ENCODE data around the gene ACKR4. TPM values are rescaled to one million over a fixed set of nuclear protein-coding genes. Genes with fewer than 3 reads are reported as not detected.

Gene ACKR4
- total RNA-seq, 1 experiment from 2014 or later = not detected

- no peaks in the 10 kb centered on the region for H3K27me3 Mint-ChIP-seq (ENCODE audit: insufficient read depth, unreplicated experiment)
- no peaks in the 10 kb centered on the region for H3K4me1 Mint-ChIP-seq (ENCODE audit: low read depth, unreplicated experiment)
These were observed 9.7 kb upstream of the ACKR4 start for GRCh38 chr3:132587401-132587800.

GRCh38 chr3:132592216-132592615 is 4.9 kb upstream of the ACKR4 start:
- Mint-ChIP-seq H3K36me3 (ENCODE audit: insufficient read depth, unreplicated experiment) (peaks cover 12% of the 10 kb centered on the region), H3K4me3 (ENCODE audit: unreplicated experiment) (no peak overlapping the region), H3K9me3 (ENCODE audit: unreplicated experiment) (no peaks in the 10 kb centered on the region), H3K4me1 (ENCODE audit: low read depth, unreplicated experiment) (no peaks in the 10 kb centered on the region), H3K27me3 (ENCODE audit: insufficient read depth, unreplicated experiment) (no peaks in the 10 kb centered on the region), H3K27ac (ENCODE audit: unreplicated experiment) (no peak overlapping the region)
- no peaks in the 10 kb centered on the region; the same call in none of the 2 replicates for H3K36me3 ChIP-seq (ENCODE audit: control insufficient read depth, insufficient read depth, low read length)
- ChIA-PET POLR2A (no interaction called here), CTCF (no interaction called here)
- BruUV-seq (replicated peaks) = no TSS peak
- no peak for DNase-seq
- H3K9me3 ChIP-seq = no peaks in the 10 kb centered on the region
- intact Hi-C loops (cut with micrococcal nuclease; ENCODE audit: unreplicated experiment) = no loop called here
- H3K4me1 ChIP-seq = no peaks in the 10 kb centered on the region
- TF ChIP-seq CTCF (IDR thresholded peaks at IDR 0.05; ENCODE audit: insufficient read depth in 1 of 2, low read depth in 1 of 2, low read length in 1 of 2, severe bottlenecking in 1 of 2, unreplicated experiment in 1 of 2) = no peak
- H3K27me3 ChIP-seq (replicated peaks; ENCODE audit: control insufficient read depth, insufficient read depth, low read length) = no peaks in the 10 kb centered on the region
- H3K4me3 ChIP-seq (ENCODE audit: low read depth, low read length) = no peak overlapping the region

More at GRCh38 chr3:132587401-132587800, 9.7 kb upstream of the ACKR4 start:
- Mint-ChIP-seq H3K27ac (ENCODE audit: unreplicated experiment) (no peak overlapping the region), H3K9me3 (ENCODE audit: unreplicated experiment) (no peaks in the 10 kb centered on the region), H3K4me3 (ENCODE audit: unreplicated experiment) (no peak overlapping the region), H3K36me3 (ENCODE audit: insufficient read depth, unreplicated experiment) (no peaks in the 10 kb centered on the region)
- no peak overlapping the region for H3K4me3 ChIP-seq (ENCODE audit: low read depth, low read length)
- intact Hi-C loops (cut with micrococcal nuclease; ENCODE audit: unreplicated experiment) = no loop called here
- H3K4me1 ChIP-seq = no peaks in the 10 kb centered on the region
- CTCF ChIA-PET = no interaction called here
- no peaks in the 10 kb centered on the region for H3K27me3 ChIP-seq (replicated peaks; ENCODE audit: control insufficient read depth, insufficient read depth, low read length)
- TF ChIP-seq CTCF (IDR thresholded peaks at IDR 0.05; ENCODE audit: insufficient read depth in 1 of 2, low read depth in 1 of 2, low read length in 1 of 2, severe bottlenecking in 1 of 2, unreplicated experiment in 1 of 2) = no peak
- no peaks in the 10 kb centered on the region for H3K9me3 ChIP-seq
- H3K36me3 ChIP-seq (ENCODE audit: control insufficient read depth, insufficient read depth, low read length) = no peaks in the 10 kb centered on the region; the same call in none of the 2 replicates
- no TSS peak for BruUV-seq (replicated peaks)
- DNase-seq = no peak
- POLR2A ChIA-PET = no interaction called here

GRCh38 chr3:132593241-132593946 is 3.7 kb upstream of the ACKR4 start:
- POLR2A ChIA-PET = no interaction called here
- H3K4me3 Mint-ChIP-seq (ENCODE audit: unreplicated experiment) = no peak overlapping the region
- BruUV-seq (replicated peaks) = no TSS peak

More at GRCh38 chr3:132593241-132593946, 3.7 kb upstream of the ACKR4 start:
- Mint-ChIP-seq H3K4me1 (ENCODE audit: low read depth, unreplicated experiment) (no peaks in the 10 kb centered on the region), H3K9me3 (ENCODE audit: unreplicated experiment) (no peaks in the 10 kb centered on the region), H3K27me3 (ENCODE audit: insufficient read depth, unreplicated experiment) (no peaks in the 10 kb centered on the region), H3K36me3 (ENCODE audit: insufficient read depth, unreplicated experiment) (peaks cover 13% of the 10 kb centered on the region), H3K27ac (ENCODE audit: unreplicated experiment) (no peak overlapping the region)
- no peak for DNase-seq
- Histone ChIP-seq H3K4me3 (ENCODE audit: low read depth, low read length) (no peak overlapping the region), H3K4me1 (0 out of 2 replicates have a peak, but pooled peaks cover 3% of the 10 kb centered on the region), H3K9me3 (no peaks in the 10 kb centered on the region), H3K36me3 (ENCODE audit: control insufficient read depth, insufficient read depth, low read length) (no peaks in the 10 kb centered on the region; the same call in none of the 2 replicates), H3K27me3 (replicated peaks; ENCODE audit: control insufficient read depth, insufficient read depth, low read length) (no peaks in the 10 kb centered on the region)
- CTCF ChIA-PET = no interaction called here
- intact Hi-C loops (cut with micrococcal nuclease; ENCODE audit: unreplicated experiment) = no loop called here
- no peak for TF ChIP-seq CTCF (IDR thresholded peaks at IDR 0.05; ENCODE audit: insufficient read depth in 1 of 2, low read depth in 1 of 2, low read length in 1 of 2, severe bottlenecking in 1 of 2, unreplicated experiment in 1 of 2)
